GM21390 (cell line): ENCODE measurements around the gene P2RX7.
"Not testable (repeated sequence)": the region's sequence is repeated elsewhere in the genome, so short reads cannot be mapped to it uniquely, and the experiment has no call there.

Experiments used
- ATAC-seq: cut with Tn5 transposase; IDR thresholded peaks from one replicate; pipeline ENCODE4 v1.9.1; 2021; ENCODE audit not compliant: unreplicated experiment

Gene P2RX7

GRCh38 chr12:121170151-121170550 lies 37.5 kb downstream of the P2RX7 start:
- no peak for ATAC-seq

DNA sequence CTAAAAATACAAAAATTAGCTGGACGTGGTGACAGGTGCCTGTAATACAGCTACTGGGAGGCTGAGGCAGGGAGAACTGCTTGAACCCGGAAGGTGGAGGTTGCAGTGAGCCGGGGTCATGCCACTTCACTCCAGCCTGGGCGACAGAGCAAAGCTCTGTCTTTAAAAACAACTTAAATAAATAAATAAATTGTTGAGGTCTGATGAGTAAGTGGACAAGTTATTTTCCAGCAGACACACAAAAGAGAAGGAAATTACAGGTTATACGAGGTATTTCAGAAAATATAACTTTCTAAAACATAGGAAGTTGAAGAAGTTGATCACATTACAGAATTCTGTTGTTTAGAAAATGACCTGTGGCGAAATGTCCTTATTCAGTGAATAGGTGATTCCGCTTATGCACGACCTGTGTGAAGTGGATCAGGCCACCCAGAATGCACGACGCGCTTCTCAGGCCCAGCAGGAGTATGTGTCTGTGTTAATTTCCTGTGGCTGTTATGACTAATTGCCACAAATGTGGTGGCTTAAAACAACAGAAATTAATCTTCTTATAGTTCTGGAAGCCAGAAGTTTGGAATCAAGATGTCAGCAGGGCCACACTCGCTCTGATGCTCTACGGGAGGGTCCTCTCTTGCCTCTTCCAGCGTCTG lies 38.1 kb downstream of the P2RX7 start:
- no peak for ATAC-seq

DNA sequence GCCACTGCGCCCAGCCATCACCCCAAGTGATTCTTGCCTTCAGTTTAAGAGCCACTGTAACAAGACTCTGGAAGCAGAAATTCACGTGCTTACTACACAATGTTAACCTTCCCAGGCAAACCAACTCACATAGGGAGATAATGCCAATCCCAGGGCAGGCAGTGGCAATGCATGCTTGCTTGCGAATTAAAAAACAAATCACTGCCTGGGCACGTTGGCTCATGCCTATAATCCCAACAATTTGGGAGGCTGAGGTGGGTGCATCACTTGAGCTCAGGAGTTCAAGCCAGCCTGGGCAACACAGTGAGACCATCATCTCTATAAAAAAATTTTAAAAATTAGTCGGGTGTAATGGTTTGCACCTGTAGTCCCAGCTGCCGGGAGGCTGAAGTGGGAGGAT lies 39.5 kb downstream of the P2RX7 start:
- ATAC-seq, result no peak

DNA sequence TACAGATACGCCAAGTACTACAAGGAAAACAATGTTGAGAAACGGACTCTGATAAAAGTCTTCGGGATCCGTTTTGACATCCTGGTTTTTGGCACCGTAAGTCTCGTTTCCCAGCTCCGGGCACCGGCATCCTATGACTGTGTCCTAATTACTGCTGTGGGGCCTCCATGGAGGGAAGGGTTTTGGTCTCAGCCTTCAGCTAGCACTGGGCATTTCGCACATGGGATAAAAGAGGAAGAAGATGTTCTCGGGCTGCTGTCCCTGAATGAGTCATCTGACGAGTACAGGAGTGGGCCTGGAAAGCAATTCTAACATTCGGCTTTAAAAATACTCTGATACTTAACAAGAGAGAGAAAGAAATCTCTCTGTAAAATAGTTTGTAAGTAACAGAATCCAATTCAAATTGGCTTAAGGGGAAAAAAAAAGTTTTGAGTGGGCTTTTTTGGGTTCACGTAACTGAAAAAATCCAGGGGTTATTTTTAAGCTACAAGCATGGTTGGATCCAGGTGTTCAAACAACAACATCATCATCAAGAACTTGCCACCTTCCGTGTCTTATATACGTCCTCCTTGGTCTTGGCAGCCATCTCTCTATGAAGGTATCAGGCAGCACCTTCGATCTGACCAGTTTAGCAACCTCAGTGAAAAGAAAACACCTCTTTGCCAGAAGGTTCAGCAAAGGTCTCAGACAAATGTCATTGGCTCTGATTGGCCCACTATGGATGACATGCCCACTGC lies 42.9 kb downstream of the P2RX7 start:
- ATAC-seq, result no peak

- no peak for ATAC-seq
Observed at GRCh38 chr12:121176826-121177529, 44.3 kb downstream of the P2RX7 start.

- no peak for ATAC-seq
Observed at GRCh38 chr12:121181181-121181580, 48.5 kb downstream of the P2RX7 start.

DNA sequence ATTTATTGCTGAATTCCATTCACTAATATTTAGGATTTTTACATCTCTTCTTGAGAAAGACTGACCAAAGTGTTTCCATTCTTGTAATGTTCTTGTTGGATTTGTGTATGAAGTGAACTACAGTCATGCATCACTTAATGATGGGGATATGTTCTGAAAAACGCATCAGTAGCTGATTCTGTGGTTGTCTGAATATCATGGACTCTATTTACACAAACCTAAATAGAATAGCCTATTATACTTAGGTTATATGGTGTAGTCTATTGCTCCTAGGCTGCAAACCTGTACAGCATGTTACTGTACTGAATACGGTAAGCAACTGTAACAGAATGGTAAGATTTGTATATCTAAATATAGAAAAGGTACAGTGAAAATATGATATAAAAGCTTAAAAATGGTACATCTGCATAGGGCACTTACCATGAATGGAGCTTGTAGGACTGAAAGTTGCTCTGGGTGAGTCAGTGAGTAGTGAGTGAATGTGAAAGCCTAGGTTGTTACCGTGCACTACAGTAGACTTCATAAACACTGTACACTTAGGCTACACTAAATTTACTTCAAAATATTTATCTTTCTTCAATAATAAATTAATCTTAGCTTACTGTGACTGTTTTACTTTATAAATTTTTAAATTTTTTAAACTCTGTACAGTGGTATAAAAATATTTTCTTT lies 49.7 kb downstream of the P2RX7 start:
- ATAC-seq, result no peak

DNA sequence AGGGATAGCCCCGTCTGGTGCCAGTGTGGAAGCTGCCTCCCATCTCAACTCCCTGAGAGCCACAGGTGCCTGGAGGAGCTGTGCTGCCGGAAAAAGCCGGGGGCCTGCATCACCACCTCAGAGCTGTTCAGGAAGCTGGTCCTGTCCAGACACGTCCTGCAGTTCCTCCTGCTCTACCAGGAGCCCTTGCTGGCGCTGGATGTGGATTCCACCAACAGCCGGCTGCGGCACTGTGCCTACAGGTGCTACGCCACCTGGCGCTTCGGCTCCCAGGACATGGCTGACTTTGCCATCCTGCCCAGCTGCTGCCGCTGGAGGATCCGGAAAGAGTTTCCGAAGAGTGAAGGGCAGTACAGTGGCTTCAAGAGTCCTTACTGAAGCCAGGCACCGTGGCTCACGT lies 51.7 kb downstream of the P2RX7 start:
- ATAC-seq, result no peak

- no peak for ATAC-seq
Observed at GRCh38 chr12:121184984-121185889, 52.6 kb downstream of the P2RX7 start.

DNA sequence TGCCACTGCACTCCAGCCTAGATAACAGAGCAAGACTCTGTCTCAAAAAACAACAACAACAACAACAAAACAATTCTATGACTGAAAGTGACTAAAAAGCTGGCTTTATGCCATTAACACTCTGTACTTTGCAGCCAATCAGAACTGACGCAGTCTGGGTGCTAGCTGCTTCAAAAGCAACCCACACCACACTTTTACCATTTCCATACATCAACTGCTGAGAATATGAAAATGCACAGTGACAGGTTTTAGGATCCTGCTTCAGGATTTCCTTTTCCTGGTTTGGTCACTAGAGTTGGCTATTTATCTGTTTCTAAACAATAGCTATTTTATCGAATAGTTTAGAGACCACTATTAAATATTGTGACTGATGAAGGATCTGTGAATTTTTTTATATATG lies 54.1 kb downstream of the P2RX7 start:
- ATAC-seq, result no peak

DNA sequence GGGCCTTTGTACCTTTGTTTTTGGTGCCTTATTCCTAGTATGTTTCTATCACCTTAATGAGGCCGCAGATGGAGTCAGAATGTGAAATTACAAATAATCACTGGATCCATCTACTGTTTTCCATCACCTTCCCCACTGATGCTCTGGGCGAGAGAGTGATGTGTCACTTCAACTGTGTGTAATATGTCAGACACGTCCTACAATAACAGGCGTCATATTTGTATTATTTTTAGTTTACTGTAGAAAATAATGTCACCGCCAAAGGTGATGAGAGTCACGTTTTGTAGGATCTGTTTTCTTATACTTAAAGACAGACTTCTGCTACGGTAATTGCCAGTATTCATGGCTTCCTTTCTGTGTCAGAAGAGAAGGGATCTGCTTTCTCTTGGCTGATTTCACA lies 54.8 kb downstream of the P2RX7 start:
- ATAC-seq, result no peak

DNA sequence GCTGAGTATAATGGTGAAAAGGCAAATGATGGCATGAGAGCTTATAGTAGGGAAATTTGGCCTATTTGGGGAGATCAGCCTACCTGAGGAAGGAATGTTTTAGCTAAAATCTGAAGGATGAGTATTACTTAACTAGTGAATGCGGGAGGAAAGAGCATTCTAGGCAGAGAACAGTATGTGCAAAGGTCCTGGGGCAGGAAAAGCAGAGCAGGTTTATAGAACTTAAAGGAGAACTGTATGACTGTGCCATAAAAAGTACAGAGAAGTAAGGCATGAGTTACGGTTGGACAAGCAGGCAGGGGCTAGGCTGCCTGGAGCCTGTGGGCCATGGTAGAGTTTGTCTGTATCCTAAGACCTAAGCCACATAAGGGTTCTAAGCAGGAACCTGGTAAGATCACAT lies 55.6 kb downstream of the P2RX7 start:
- ATAC-seq, result no peak

DNA sequence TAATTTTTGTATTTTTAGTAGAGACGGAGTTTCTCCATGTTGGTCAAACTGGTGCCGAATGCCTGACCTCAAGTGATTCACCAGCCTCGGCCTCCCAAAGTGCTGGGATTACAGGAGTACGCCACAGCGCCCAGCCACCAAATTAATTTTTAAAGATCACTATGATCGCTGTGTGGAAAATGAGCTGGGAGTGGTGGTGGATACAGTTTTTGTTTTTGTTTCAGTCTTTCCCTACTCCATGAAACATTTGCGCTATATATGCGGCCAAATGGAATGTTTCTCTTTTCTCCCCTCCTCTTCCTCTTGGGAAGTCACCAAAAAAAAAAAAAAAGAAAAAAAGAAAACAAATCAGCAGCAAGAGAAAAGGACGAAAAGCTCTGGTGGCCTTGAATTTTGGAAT lies 56.5 kb downstream of the P2RX7 start:
- ATAC-seq, result no peak

GRCh38 chr12:121189619-121190155 lies 57.0 kb downstream of the P2RX7 start:
- ATAC-seq, result no peak

GRCh38 chr12:121190523-121191031 lies 57.9 kb downstream of the P2RX7 start:
- no peak for ATAC-seq

GRCh38 chr12:121191151-121191550 lies 58.5 kb downstream of the P2RX7 start:
- ATAC-seq, result no peak

DNA sequence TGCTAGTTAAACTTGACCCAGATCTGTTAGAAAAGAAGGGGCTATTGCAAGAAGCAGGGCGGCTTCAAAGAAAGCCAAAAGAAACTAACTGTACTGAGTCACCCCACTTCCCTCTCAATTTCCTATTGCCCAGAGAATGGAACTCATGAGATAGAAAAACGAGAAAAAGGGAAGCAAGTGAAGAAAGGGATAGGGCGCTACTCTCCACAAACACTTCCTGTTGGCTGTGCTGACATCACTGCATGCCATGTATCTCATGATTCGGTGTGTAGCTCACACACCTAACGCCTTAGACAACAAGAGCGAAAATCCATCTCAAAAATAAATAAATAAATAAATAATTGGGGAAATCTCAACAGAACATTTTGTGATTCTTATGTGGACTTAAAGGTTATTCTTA lies 64.2 kb downstream of the P2RX7 start:
- ATAC-seq, result no peak

DNA sequence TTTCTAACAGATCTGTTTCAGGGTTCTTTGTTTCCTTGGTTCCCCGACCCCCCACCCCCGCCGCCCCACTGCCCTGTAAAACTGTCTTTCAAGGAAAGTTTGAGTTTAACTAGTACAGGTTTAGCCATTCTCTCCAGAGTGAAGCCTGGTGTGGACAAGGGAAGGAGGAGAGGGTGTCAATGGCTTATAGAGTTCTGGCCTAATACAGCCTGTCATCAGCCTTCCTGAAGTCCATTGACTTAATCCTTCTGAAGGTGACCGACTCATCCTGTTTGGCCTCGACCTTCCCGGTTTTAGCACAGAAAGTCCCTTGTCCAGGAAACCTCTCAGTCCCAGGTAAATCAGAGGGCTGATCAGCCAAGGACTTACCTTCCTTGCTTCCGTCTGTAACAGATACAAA lies 66.3 kb downstream of the P2RX7 start:
- ATAC-seq, result no peak

DNA sequence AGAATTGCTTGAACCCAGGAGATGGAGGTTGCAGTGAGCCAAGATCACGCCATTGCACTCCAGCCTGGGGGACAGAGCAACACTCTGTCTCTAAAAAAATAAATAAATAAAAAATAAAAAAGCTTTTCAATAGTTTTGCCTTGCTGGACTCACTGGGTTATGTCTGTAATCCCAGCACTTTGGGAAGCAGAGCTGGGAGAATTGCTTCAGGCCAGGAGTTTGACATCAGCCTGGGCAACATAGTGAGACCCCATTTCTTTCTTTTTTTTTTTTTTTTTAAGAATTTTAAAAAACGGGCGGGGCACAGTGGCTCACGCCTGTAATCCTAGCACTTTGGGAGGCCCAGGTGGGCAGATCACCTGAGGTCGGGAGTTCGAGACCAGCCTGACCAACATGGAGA lies 68.5 kb downstream of the P2RX7 start:
- ATAC-seq, result not testable (repeated sequence)
